Brain pericyte (primary cell): ENCODE results near the gene ZNRF2.
A peak's percentile ranks its signal among the peaks of the same experiment; 100 is the strongest.

Experiments used
- DNase-seq: peaks from one replicate; pipeline ENCODE4 v3.0.0-alpha.2; 2012; ENCODE audit warnings: low read depth, low spot score

Gene ZNRF2

DNA sequence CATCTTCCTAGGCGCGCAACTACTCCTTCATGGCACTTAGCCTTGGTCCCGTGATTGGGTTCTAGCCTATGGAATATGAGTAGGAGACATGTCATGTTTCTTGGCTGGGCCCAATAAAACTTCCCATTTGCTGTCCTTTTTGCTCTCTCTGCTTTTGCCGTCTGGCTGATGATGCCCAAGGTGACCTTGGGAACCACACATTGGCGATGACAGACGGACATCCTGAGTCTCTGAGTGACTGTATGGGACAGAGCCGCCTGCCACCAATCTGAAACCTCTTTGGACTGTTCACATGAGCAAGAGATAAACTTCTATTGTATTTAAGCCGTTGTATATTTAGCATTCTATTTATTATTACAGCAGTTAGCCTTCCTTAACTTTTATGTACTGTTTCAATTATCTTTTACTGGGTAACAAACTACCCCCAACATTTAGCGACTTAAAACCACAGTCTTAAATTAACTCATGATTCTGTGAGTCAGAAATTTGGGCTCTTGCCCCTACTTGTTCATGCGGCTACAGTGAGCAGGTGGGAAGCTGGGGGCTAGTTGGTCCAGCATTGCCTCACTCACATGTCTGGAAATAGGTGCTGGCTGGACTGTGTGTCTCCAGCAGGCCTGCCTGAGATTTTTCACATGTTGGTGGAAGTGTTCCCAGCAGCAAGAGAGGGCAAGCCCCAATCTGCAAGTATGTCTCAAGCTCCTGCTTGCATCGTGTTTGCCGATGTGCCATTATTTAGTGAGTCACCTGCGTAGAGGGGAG, 122.4 kb downstream of the ZNRF2 start:
- no peak for DNase-seq

DNA sequence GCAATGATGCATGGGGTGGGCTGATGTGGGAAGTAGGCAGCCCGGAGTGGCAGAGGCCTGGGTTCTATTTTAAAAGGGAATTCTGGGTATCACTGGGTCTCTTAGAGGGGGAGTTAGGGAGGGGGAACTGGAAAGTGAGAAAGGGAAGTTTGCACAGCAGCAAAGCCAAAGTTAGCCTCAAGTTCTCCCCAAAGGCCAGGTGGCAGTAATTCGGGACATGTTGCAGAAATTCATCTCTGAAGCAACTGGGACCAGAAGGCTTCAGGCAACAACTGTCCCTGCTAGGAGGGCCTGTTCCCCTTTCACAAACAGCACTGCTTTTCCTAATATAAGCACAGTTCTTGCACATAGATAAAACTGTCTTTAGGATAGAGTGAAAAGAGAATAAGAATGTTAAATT, 126.8 kb downstream of the ZNRF2 start:
- no peak for DNase-seq

- no peak for DNase-seq
These were observed 127.5 kb downstream of the ZNRF2 start for GRCh38 chr7:30411897-30412296.

- DNase-seq = peak; percentile 49
These were observed 128.5 kb downstream of the ZNRF2 start for GRCh38 chr7:30412782-30413504.

DNA sequence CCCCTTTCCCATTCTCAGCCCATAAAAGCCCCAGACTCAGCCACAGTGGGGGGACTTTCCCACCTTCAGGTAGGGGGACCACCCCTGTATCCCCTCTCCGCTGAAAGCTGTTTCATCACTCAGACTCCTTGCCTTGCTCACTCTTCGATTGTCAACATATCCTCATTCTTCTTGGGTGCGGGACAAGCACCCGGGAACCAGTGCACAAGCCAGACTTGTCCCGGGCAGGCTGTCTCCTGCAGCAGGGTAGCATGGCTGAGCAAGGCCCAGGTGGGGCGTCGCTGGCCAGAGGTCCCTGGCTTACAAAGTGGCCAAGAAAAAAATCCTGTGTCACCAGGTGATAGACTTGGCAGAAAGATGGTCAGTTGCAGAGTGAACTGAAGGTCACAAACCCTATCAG, 129.5 kb downstream of the ZNRF2 start:
- DNase-seq = no peak
